ENCODE results near the gene CARS1.

CARS1 gene

DNA sequence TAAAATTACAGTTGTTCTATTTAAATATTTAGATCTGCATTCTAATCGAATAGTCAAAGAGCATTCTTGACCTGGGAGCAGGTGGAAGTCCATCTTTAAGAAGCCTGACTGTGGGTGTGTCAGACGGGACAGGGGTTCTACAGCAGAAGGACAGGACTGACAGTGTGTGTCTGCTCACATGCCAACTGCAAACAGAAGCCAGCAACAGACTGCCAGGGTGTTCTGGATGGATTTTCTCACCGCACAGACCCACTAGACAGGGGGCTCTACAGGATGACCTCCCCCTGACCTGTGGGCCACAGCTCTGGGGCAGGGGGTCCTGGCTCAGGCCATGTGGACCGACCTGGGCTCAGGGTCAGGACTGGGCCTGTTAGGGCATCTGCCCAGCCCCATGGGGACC lies 42.3 kb downstream of the CARS1 start:
- Histone ChIP-seq H2BK15ac (ENCODE audit: low read length) (no peak overlapping the region), H3K27me3 (ENCODE audit: control insufficient read depth in 3 of 3, insufficient read depth in 3 of 3, low read depth in 1 of 3, low read length in 3 of 3) (no peaks in the 10 kb centered on the region), H3K9me3 (replicated peaks in 1 of 2; ENCODE audit: control insufficient read depth in 2 of 2, insufficient read depth in 1 of 2, low read depth in 1 of 2, low read length in 2 of 2) (peaks cover 0 to 3% of the 10 kb centered on the region in 2 donors), H3K79me1 (ENCODE audit: low read depth, low read length) (peaks cover 3% of the 10 kb centered on the region), H3K4me1 (ENCODE audit: control insufficient read depth in 2 of 2, insufficient read depth in 1 of 2, low read depth in 1 of 2, low read length in 2 of 2) (no peaks in the 10 kb centered on the region), H3K27ac (replicated peaks; ENCODE audit: low read length) (no peak overlapping the region), H2AK5ac (ENCODE audit: low read depth, low read length) (no peak overlapping the region), H3K4ac (ENCODE audit: low read length) (no peak overlapping the region), H3K14ac (ENCODE audit: low read length) (no peak overlapping the region), H3K4me2 (ENCODE audit: insufficient read depth, low read length, poor library complexity, severe bottlenecking) (no peak overlapping the region), H4K8ac (ENCODE audit: low read depth, low read length) (no peak overlapping the region), H2AFZ (ENCODE audit: low read length) (no peak overlapping the region), H3K36me3 (replicated peaks in 1 of 2; ENCODE audit: control insufficient read depth in 2 of 2, insufficient read depth in 2 of 2, low read length in 2 of 2) (peaks cover 60 to 90% of the 10 kb centered on the region in 2 donors), H3K23ac (ENCODE audit: low read depth, low read length, poor library complexity) (no peak overlapping the region), H4K91ac (ENCODE audit: low read depth, low read length, poor library complexity) (no peak overlapping the region), H2BK120ac (ENCODE audit: low read depth, low read length) (no peak overlapping the region), H2BK5ac (ENCODE audit: low read length) (no peak overlapping the region), H2BK12ac (ENCODE audit: low read length) (no peak overlapping the region), H3K18ac (ENCODE audit: low read length) (no peak overlapping the region), H3K4me3 (ENCODE audit: low read length in 2 of 2) (no peak overlapping the region), H3K9ac (ENCODE audit: low read depth, low read length, poor library complexity) (no peak overlapping the region)
- no CpG with 5 or more reads among the region's 4 CpGs for WGBS, 2 donors (ENCODE audit: extremely low coverage in 2 of 2, insufficient read length in 2 of 2, insufficient replicate concordance in 1 of 2)
- DNase-seq (ENCODE audit: low spot score) = no peak

DNA sequence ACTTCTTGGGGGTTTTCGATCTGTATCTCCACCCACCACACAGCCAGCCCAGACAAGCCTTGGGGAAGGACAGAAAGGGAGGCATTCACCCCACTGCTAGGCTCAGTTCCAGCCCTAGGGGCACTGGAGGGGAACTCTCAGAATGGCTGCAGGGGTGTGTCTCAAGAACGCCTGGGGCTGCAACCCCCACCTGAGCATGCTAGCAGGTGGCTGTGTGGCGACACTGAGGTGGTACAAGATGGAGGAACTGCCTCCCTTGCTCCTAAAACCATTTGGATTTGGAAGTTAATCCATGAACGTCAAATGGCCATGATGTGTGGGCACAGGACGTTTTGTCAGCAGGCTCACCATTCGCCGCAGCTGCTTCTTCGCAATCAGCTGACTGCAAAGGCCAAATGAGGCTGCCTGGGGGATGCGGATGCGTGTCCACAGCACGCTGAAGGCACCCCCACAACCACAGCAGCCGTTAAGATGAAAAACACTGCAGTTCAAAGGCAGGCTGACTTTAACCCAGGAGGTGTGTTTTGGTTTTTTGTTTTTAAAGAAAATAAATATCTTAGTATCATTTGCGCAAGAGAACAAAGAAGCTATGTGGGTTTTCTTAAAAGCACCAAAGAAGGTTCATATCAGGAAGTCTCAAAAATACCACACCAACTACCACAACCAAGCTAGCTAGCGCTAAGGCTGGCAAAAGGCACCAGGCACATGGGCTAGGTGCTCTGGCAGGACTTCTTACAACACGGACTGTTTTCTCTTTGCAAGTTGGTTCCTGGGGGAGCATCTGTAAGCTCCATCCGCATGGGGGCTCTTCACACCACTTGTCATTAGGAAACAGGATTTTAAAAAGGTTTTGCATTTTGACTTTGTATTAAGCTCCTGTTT lies 42.9 kb downstream of the CARS1 start:
- H2BK15ac ChIP-seq (ENCODE audit: low read length) = no peak overlapping the region
- peaks cover 0 to 3% of the 10 kb centered on the region in 2 donors for H3K9me3 ChIP-seq (replicated peaks in 1 of 2; ENCODE audit: control insufficient read depth in 2 of 2, insufficient read depth in 1 of 2, low read depth in 1 of 2, low read length in 2 of 2)
- H3K9ac ChIP-seq (ENCODE audit: low read depth, low read length, poor library complexity) = no peak overlapping the region
- no peak overlapping the region for H2BK12ac ChIP-seq (ENCODE audit: low read length)
- H3K36me3 ChIP-seq (replicated peaks in 1 of 2; ENCODE audit: control insufficient read depth in 2 of 2, insufficient read depth in 2 of 2, low read length in 2 of 2) = peaks cover 62 to 91% of the 10 kb centered on the region in 2 donors
- no peak overlapping the region for H4K8ac ChIP-seq (ENCODE audit: low read depth, low read length)
- no CpG with 5 or more reads among the region's 16 CpGs for WGBS, 2 donors (ENCODE audit: extremely low coverage in 2 of 2, insufficient read length in 2 of 2, insufficient replicate concordance in 1 of 2)
- H2BK120ac ChIP-seq (ENCODE audit: low read depth, low read length) = no peak overlapping the region
- no peak overlapping the region for H2AK5ac ChIP-seq (ENCODE audit: low read depth, low read length)
- no peaks in the 10 kb centered on the region for H3K27me3 ChIP-seq (ENCODE audit: control insufficient read depth in 3 of 3, insufficient read depth in 3 of 3, low read depth in 1 of 3, low read length in 3 of 3)
- H2BK5ac ChIP-seq (ENCODE audit: low read length) = no peak overlapping the region
- no peak overlapping the region for H3K23ac ChIP-seq (ENCODE audit: low read depth, low read length, poor library complexity)
- no peak overlapping the region for H3K27ac ChIP-seq (replicated peaks; ENCODE audit: low read length)
- DNase-seq (ENCODE audit: low spot score) = no peak
- peaks cover 2% of the 10 kb centered on the region for H3K79me1 ChIP-seq (ENCODE audit: low read depth, low read length)
- no peak overlapping the region for H4K91ac ChIP-seq (ENCODE audit: low read depth, low read length, poor library complexity)
- H3K18ac ChIP-seq (ENCODE audit: low read length) = no peak overlapping the region
- H3K4me3 ChIP-seq (ENCODE audit: low read length in 2 of 2) = no peak overlapping the region
- H3K14ac ChIP-seq (ENCODE audit: low read length) = no peak overlapping the region
- H3K4ac ChIP-seq (ENCODE audit: low read length) = no peak overlapping the region
- H3K4me2 ChIP-seq (ENCODE audit: insufficient read depth, low read length, poor library complexity, severe bottlenecking) = no peak overlapping the region
- H3K4me1 ChIP-seq (ENCODE audit: control insufficient read depth in 2 of 2, insufficient read depth in 1 of 2, low read depth in 1 of 2, low read length in 2 of 2) = no peaks in the 10 kb centered on the region
- no peak overlapping the region for H2AFZ ChIP-seq (ENCODE audit: low read length)

DNA sequence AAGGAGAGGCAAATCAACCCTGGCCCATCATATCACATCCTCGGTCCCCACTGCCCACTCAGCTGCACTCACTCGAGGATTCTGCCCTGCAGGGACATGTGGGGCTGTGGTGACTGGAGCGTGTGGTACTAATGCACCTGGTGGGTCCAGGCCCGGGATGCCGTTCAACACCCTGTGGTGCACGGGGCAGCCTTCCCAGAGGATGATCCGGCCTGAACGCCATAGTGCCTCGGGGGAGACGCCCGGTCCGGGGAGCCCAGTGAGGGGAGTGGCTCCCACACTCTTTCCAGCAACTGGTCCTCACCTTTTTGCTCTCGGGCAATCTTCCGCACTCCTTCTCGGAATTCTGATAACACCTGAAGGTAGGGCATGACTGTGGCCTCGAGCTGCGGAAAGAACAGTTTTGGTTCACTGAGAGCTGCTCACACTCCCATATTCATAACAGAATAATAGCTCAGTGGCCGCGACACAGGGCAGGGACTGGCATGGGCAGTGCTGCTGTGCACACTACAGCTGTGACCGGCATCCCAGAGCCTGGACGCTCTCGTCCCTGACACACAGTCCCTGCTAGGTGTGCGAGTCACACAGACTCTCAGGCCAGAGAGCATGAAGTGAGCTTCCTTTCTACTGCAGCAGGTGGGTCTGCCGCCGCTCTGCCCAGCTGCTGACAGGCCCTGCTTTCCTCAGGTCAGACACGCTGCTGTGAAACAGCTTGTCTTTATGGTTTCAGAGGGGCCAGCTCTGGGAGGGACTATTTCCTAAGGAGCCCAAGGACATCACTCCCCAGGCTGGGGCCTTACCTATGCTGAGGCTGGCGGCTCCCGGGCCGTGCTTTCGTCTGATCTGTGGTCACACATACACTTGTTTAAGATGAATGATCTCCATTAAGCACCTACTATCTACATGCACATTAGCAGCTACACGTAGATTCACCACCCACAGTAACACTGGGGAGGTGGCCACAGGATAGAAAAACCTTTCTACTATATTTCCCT lies 45.0 kb downstream of the CARS1 start:
- Histone ChIP-seq H3K4me3 (ENCODE audit: low read length in 2 of 2) (no peak overlapping the region), H4K8ac (ENCODE audit: low read depth, low read length) (no peak overlapping the region), H2BK15ac (ENCODE audit: low read length) (no peak overlapping the region), H3K9me3 (replicated peaks in 1 of 2; ENCODE audit: control insufficient read depth in 2 of 2, insufficient read depth in 1 of 2, low read depth in 1 of 2, low read length in 2 of 2) (peaks cover 0 to 1% of the 10 kb centered on the region in 2 donors), H3K4me2 (ENCODE audit: insufficient read depth, low read length, poor library complexity, severe bottlenecking) (no peak overlapping the region), H3K9ac (ENCODE audit: low read depth, low read length, poor library complexity) (no peak overlapping the region), H3K4ac (ENCODE audit: low read length) (no peak overlapping the region), H2AFZ (ENCODE audit: low read length) (no peak overlapping the region), H3K36me3 (replicated peaks in 1 of 2; ENCODE audit: control insufficient read depth in 2 of 2, insufficient read depth in 2 of 2, low read length in 2 of 2) (peaks cover 58 to 85% of the 10 kb centered on the region in 2 donors), H2BK120ac (ENCODE audit: low read depth, low read length) (no peak overlapping the region), H3K27me3 (ENCODE audit: control insufficient read depth in 3 of 3, insufficient read depth in 3 of 3, low read depth in 1 of 3, low read length in 3 of 3) (no peaks in the 10 kb centered on the region), H4K91ac (ENCODE audit: low read depth, low read length, poor library complexity) (no peak overlapping the region), H3K27ac (replicated peaks; ENCODE audit: low read length) (no peak overlapping the region), H3K23ac (ENCODE audit: low read depth, low read length, poor library complexity) (no peak overlapping the region), H3K14ac (ENCODE audit: low read length) (no peak overlapping the region), H2BK12ac (ENCODE audit: low read length) (no peak overlapping the region), H2AK5ac (ENCODE audit: low read depth, low read length) (no peak overlapping the region), H3K18ac (ENCODE audit: low read length) (no peak overlapping the region), H2BK5ac (ENCODE audit: low read length) (no peak overlapping the region), H3K79me1 (ENCODE audit: low read depth, low read length) (no peaks in the 10 kb centered on the region), H3K4me1 (ENCODE audit: control insufficient read depth in 2 of 2, insufficient read depth in 1 of 2, low read depth in 1 of 2, low read length in 2 of 2) (no peaks in the 10 kb centered on the region)
- DNase-seq (ENCODE audit: low spot score) = no peak
- WGBS, 2 donors (ENCODE audit: extremely low coverage in 2 of 2, insufficient read length in 2 of 2, insufficient replicate concordance in 1 of 2) = no CpG with 5 or more reads among the region's 31 CpGs

All from neuronal stem cell (in vitro differentiated cells).